ENCODE measurements around the gene HEXA. TPM values are rescaled to one million over a fixed set of nuclear protein-coding genes. Genes with fewer than 3 reads are reported as not detected.
A peak's percentile ranks its signal among the peaks of the same experiment; 100 is the strongest.

The HEXA gene
- total and polyA plus RNA-seq, 2 donors (not counting 1 experiment from before 2014, with no cell fraction given) = 151 to 182 TPM

DNA sequence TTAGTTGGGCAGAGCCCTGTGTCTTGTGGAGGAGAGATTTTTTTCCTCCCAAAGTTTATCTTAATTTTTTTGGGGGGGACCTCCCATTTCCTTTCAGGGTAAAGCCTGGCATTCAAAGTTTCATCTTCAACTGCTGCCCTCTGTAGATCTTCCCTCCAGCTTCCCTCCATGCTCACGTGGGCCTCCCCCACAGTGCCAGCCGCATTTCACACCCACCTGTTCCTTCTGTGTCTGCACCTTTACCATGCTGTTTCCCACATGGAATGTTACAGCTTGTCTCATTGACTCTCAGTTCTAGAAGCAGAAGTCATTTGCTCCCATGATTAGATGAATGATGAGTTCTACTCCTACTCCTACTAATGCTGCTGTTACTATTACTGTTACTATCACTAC is 62.4 kb downstream of the HEXA start:
- H3K4me2 ChIP-seq (replicated peaks; ENCODE audit: low read depth, low read length, poor library complexity, severe bottlenecking) = no peak overlapping the region
- no peaks in the 10 kb centered on the region for H3K27me3 ChIP-seq (replicated peaks in 1 of 4; ENCODE audit: control extremely low read depth in 1 of 4, control insufficient read depth in 3 of 4, insufficient read depth in 4 of 4, low read length in 3 of 4)
- WGBS (ENCODE audit: insufficient coverage) = 86% methylated on average over 1 of the region's 2 CpGs
- Mint-ChIP-seq H3K27me3 (no peaks in the 10 kb centered on the region), H3K4me3 (no peak overlapping the region), H3K4me1 (peaks cover 2% of the 10 kb centered on the region), H3K27ac (no peak overlapping the region), H3K9me3 (ENCODE audit: insufficient read depth) (no peaks in the 10 kb centered on the region)
- POLR2A ChIA-PET = no interaction called here
- H3K4me3 ChIP-seq (ENCODE audit: control extremely low read depth in 1 of 5, extremely low read depth in 1 of 5, insufficient read depth in 1 of 5, low read depth in 2 of 5, low read length in 4 of 5) = no peak overlapping the region
- no peaks in the 10 kb centered on the region for H4K20me1 ChIP-seq (ENCODE audit: control insufficient read depth, insufficient read depth, low read length, poor library complexity, severe bottlenecking)
- no peak overlapping the region for H3K27ac ChIP-seq (ENCODE audit: low read length in 2 of 2)
- no peak for ATAC-seq (ENCODE audit: low read depth)
- no peak for TF ChIP-seq EZH2 (IDR thresholded peaks at IDR 0.05; ENCODE audit: borderline replicate concordance, insufficient read depth, low read depth, low read length, poor library complexity, severe bottlenecking)
- TF ChIP-seq, protein P1, sequence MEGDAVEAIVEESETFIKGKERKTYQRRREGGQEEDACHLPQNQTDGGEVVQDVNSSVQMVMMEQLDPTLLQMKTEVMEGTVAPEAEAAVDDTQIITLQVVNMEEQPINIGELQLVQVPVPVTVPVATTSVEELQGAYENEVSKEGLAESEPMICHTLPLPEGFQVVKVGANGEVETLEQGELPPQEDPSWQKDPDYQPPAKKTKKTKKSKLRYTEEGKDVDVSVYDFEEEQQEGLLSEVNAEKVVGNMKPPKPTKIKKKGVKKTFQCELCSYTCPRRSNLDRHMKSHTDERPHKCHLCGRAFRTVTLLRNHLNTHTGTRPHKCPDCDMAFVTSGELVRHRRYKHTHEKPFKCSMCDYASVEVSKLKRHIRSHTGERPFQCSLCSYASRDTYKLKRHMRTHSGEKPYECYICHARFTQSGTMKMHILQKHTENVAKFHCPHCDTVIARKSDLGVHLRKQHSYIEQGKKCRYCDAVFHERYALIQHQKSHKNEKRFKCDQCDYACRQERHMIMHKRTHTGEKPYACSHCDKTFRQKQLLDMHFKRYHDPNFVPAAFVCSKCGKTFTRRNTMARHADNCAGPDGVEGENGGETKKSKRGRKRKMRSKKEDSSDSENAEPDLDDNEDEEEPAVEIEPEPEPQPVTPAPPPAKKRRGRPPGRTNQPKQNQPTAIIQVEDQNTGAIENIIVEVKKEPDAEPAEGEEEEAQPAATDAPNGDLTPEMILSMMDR (IDR thresholded peaks at IDR 0.05) = no peak
- CTCF ChIA-PET = interaction anchor here (0.6 to 3.0 kb wide), 18 partner anchors 10 to 371 kb away, joined by 3 to 31 read pairs (median 4); partner anchors contain the start of gene HEXA
- intact Hi-C loops (cut with micrococcal nuclease) = loop anchor here (10.0 kb wide), 1 partner anchor 771 kb away; no protein-coding TSS in a partner anchor
- H3K36me3 ChIP-seq (replicated peaks in 1 of 2; ENCODE audit: control extremely low read depth in 1 of 2, control insufficient read depth in 1 of 2, extremely low read depth in 1 of 2, insufficient read depth in 2 of 2, low read length in 1 of 2) = no peaks in the 10 kb centered on the region
- no peak for DNase-seq
- H3K9me3 ChIP-seq (ENCODE audit: control extremely low read depth in 1 of 3, control insufficient read depth in 2 of 3, insufficient read depth in 1 of 3, low read length in 2 of 3) = no peaks in the 10 kb centered on the region
- H2AFZ ChIP-seq (ENCODE audit: insufficient read depth, low read depth, low read length, poor library complexity, severe bottlenecking) = no peak overlapping the region
- H3K79me2 ChIP-seq (ENCODE audit: control insufficient read depth, insufficient read depth, low read length) = no peaks in the 10 kb centered on the region
- H3K9ac ChIP-seq (ENCODE audit: low read length) = no peak overlapping the region
- H3K4me1 ChIP-seq (ENCODE audit: control insufficient read depth in 2 of 2, insufficient read depth in 2 of 2, low read length in 2 of 2) = no peaks in the 10 kb centered on the region

DNA sequence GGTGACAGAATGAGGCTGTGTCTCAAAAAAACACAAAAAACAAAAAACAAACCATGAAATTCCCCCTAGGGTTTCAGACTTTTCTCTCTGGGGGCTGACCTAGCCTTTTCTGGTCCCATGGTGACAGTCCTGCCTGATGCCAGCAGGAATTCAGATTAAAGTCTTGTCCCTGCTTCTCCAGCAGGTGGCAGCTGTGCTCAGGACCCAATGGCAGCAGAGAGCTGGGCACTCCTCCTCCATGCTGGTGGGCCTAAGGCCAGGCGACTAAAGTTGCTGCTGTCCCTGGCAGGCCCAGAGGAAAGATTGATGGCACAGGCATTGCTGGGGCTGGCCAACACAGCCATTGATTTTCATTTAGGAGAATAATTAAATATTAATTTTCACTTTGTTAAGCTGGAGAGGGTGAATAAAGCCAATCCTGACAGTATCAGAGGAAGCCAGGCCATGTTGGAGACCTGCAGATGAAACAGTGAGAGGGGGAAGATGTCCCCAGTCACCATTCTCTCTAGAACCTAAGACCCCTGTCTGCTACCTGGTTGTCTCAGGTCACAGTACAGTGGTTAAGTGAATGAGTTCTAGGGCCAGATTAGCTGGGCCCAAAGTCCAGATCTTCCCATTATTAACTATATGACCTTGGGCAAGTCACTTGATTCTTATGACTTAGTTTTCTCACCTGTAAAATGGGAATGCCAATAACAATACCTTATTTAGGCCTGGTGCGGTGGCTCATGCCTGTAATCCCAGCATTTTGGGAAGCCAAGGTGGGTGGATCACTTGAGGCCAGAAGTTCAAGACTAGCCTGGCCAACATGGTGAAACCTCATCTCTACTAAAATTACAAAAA is 63.0 kb downstream of the HEXA start:
- H3K9me3 Mint-ChIP-seq (ENCODE audit: insufficient read depth) = no peaks in the 10 kb centered on the region
- intact Hi-C loops (cut with micrococcal nuclease) = loop anchor here (10.0 kb wide), 1 partner anchor 772 kb away; no protein-coding TSS in a partner anchor
- POLR2A ChIA-PET = interaction anchor here (0.6 kb wide), 1 partner anchor 54 kb away, joined by 3 read pairs; no protein-coding TSS in a partner anchor

More for the DNA sequence above, 63.0 kb downstream of the HEXA start:
- no peaks in the 10 kb centered on the region for H3K9me3 ChIP-seq (ENCODE audit: control extremely low read depth in 1 of 3, control insufficient read depth in 2 of 3, insufficient read depth in 1 of 3, low read length in 2 of 3)
- ATAC-seq (ENCODE audit: low read depth) (peak; percentile 87), DNase-seq (peak; percentile 72)
- no peaks in the 10 kb centered on the region for H3K27me3 ChIP-seq (replicated peaks in 1 of 4; ENCODE audit: control extremely low read depth in 1 of 4, control insufficient read depth in 3 of 4, insufficient read depth in 4 of 4, low read length in 3 of 4)
- H3K27ac ChIP-seq (ENCODE audit: low read length in 2 of 2) = no peak overlapping the region
- H3K4me3 Mint-ChIP-seq = no peak overlapping the region
- H3K36me3 ChIP-seq (replicated peaks in 1 of 2; ENCODE audit: control extremely low read depth in 1 of 2, control insufficient read depth in 1 of 2, extremely low read depth in 1 of 2, insufficient read depth in 2 of 2, low read length in 1 of 2) = no peaks in the 10 kb centered on the region
- no peaks in the 10 kb centered on the region for H4K20me1 ChIP-seq (ENCODE audit: control insufficient read depth, insufficient read depth, low read length, poor library complexity, severe bottlenecking)
- no peak overlapping the region for H3K27ac Mint-ChIP-seq
- H3K4me3 ChIP-seq (ENCODE audit: control extremely low read depth in 1 of 5, extremely low read depth in 1 of 5, insufficient read depth in 1 of 5, low read depth in 2 of 5, low read length in 4 of 5) = no peak overlapping the region
- no peak overlapping the region for H3K9ac ChIP-seq (ENCODE audit: low read length)
- H3K4me2 ChIP-seq (replicated peaks; ENCODE audit: low read depth, low read length, poor library complexity, severe bottlenecking) = no peak overlapping the region
- H2AFZ ChIP-seq (ENCODE audit: insufficient read depth, low read depth, low read length, poor library complexity, severe bottlenecking) = no peak overlapping the region
- 86% methylated on average over 2 of the region's 2 CpGs for WGBS (ENCODE audit: insufficient coverage)
- H3K79me2 ChIP-seq (ENCODE audit: control insufficient read depth, insufficient read depth, low read length) = no peaks in the 10 kb centered on the region
- no peaks in the 10 kb centered on the region for H3K4me1 Mint-ChIP-seq
- H3K27me3 Mint-ChIP-seq = no peaks in the 10 kb centered on the region
- CTCF ChIA-PET = interaction anchor here (0.6 to 3.0 kb wide), 26 partner anchors 11 to 371 kb away, joined by 3 to 31 read pairs (median 4); partner anchors contain the start of gene HEXA
- no peaks in the 10 kb centered on the region for H3K4me1 ChIP-seq (ENCODE audit: control insufficient read depth in 2 of 2, insufficient read depth in 2 of 2, low read length in 2 of 2)
- TF ChIP-seq, protein P1 (IDR thresholded peaks at IDR 0.05) = peak; percentile 79
- TF ChIP-seq EZH2 (IDR thresholded peaks at IDR 0.05; ENCODE audit: borderline replicate concordance, insufficient read depth, low read depth, low read length, poor library complexity, severe bottlenecking) = no peak
